ENCODE data around the gene CCDC7.
"Not testable (repeated sequence)": the region's sequence is repeated elsewhere in the genome, so short reads cannot be mapped to it uniquely, and the experiment has no call there.

The CCDC7 gene

GRCh38 chr10:32738958-32739357 is 293.0 kb downstream of the CCDC7 start:
- no peak for DNase-seq

DNA sequence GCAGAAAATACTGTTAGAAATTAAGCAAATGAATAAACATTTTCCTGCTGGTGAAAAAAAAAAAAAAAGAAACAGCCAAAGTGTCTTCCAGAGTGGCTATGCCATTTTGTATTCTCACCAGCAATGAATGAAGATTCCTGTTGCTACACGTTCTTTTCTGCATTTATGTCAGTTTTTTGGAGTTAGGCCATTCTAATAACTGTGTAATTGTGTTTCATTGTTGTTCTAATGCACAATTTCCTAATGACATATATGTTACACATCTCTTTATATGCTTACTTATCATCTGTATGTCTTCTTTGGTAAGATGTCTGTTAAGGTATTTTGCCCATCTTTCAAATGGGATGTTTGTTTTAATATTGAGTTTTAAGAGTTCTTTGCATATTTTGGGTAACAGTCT is 298.4 kb downstream of the CCDC7 start:
- no peak for DNase-seq

GRCh38 chr10:32746869-32747268 is 300.9 kb downstream of the CCDC7 start:
- DNase-seq, result no peak

DNA sequence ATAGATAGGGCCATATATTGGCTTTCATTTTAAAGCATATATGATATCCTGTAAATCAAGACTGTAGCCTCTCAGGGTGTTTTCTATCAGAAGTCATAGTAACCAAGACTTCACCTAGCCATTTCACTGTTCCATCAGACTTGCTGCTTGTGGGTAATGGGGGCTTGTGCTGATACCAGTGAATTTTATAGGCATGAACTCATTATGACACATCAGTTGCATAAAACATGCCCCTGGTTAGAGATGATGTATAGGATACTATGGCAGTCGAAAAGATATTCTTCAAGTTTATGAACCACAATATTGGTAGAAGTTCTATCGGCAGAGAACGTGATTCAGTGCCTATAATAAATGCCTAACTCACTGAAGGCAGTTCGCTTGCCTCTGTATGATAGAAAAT is 305.6 kb downstream of the CCDC7 start:
- no peak for DNase-seq

DNA sequence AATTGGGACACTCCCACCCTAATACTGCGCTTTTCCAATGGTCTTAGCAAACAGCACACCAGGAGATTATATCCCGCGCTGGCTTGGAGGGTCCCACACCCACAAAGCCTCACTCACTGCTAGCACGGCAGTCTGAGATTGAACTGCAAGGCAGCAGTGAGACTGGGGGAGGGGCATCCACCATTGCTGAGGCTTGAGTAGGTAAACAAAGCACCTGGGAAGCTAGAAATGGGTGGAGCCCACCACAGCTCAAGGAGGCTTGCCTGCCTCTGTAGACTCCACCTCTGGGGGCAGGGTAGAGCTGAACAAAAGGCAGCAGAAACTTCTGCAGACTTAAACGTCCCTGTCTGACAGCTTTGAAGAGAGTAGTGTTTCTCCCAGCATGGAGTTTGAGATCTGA is 309.0 kb downstream of the CCDC7 start:
- not testable (repeated sequence) for DNase-seq

DNA sequence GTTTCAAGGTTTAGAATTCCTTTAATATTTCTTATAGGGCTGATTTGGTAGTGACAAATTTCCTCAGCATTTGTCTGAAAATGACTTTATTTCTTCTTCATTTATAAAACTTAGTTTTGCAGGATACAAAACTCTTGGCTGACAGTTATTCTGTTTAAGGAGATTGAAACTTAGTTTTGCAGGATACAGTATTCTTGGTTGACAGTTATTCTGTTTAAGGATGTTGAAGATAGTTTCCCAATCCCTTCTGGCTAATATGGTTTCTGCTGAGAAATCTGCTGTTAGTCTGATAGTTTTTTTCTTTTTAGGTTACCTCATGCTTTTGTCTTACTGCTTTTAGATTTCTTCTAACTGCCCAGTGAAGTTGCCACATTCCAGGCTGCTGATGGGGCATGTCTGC is 325.3 kb downstream of the CCDC7 start:
- no peak for DNase-seq

DNA sequence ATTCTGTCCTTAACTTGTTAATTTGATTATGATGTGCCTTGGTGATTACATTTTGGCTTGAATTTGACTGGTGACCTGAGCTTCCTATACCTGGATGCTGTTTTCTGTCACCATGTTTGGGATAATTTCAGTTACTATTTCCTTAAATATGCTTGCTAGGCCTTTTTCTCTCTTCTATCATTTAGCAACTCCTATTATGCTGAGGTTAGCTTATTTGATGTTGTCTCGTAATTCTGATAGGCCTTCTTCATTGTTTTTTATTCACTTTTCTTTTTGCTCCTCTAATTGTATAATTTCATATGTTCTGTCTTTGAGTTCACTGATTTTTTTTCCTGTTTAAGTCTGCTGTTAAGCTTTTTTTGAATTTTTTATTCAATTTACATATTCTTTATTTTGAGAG is 327.2 kb downstream of the CCDC7 start:
- DNase-seq, result no peak

- DNase-seq, result no peak
Measured at GRCh38 chr10:32786968-32787367, 341.0 kb downstream of the CCDC7 start.

DNA sequence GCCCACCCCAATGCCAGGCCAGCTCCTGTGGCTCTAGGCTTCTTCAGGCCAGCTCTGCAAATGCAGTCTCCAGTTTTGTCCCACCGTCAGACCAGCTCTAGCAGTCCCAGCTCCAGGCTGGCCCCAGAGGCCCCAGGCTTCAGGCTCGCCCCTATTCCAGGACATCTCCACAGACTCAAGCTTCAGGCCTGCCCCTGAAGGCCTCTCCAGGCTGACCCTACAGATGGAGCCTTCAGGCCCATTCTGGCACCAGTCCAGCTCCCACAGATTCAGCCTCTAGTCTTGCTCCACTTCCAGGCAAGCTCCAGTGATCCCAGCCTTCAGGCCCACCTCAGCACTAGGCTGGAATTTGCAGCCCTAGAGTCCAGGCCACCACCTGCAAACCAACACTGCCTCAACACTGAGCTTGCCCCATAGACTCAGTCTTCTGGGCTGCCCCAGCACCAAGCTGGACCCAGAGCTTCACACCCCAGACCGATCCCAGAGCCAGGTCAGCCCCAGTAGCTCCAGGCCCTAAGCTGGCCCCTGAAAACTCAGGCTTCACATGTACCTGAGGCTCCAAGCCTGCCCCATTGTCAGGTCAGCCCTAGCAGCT is 341.8 kb downstream of the CCDC7 start:
- no peak for DNase-seq

GRCh38 chr10:32788359-32788758 is 342.4 kb downstream of the CCDC7 start:
- no peak for DNase-seq

GRCh38 chr10:32790483-32790882 is 344.5 kb downstream of the CCDC7 start:
- no peak for DNase-seq

GRCh38 chr10:32793033-32793432 is 347.1 kb downstream of the CCDC7 start:
- DNase-seq, result no peak

DNA sequence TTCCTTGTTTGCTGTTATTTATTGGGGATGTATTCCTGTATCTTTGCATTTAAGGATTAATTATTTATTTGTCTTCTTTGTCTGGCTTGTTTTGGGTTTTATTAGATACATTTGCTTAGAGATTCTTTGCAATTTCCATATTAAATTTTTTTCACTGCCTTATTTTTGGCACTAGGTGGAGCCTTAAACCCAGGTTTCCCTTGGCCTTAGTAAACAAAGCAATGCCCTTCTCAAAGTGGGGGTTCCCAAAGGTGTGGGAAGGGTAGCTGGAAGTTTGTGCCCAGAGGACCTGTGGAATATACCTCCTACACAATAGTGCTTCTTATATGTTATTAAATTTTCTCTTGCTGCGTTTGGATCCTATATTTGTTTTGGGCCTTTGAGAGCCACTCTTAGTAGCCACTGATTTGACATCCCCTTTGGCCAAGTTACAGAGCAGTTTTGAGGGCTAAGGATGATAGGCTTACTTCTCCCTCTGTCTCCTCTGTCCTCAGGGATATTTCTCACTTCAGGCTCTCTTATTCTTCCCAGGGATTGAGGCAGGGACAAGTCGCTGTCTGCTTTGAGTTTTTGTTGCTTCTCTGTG is 349.8 kb downstream of the CCDC7 start:
- DNase-seq, result peak; percentile 8

- DNase-seq, result not testable (repeated sequence)
Measured at GRCh38 chr10:32797393-32797792, 351.5 kb downstream of the CCDC7 start.

DNA sequence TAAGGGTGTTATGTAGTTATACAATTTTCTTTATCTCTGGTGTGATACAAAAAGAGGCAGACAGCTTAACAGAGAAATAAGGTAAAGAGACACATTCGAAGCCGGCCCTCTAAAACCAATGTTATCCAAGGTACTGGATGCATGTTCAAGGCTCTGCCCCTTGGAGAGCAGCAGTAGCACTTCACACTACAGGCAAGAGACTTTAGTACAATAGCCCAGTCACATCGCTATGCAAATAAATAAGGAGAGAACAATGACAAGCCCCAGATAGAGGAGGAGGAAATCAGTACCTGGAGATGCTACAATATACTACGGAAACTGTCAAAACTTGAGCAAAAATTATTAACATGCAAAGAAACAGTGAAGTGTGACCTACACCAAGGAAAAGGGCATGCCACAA is 401.0 kb downstream of the CCDC7 start:
- no peak for DNase-seq

DNA sequence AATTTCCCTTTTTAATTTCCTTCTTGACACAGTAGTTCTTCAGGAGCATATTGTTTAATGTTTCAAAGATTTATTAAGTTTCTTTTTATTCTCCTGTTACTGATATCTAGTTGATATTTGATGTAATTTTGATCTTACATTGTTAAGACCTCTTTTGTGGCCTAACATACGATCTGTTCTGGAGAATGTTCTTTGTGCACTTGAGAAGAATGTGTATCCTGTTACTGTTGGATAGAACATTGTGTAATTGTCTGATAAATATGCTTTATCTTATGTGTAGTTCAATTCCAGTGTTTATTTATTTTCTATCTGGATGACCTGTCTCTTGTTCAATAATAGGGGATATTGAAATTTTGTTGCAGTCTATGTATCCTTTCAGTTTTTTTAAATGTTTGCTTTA is 405.4 kb downstream of the CCDC7 start:
- DNase-seq, result no peak

DNA sequence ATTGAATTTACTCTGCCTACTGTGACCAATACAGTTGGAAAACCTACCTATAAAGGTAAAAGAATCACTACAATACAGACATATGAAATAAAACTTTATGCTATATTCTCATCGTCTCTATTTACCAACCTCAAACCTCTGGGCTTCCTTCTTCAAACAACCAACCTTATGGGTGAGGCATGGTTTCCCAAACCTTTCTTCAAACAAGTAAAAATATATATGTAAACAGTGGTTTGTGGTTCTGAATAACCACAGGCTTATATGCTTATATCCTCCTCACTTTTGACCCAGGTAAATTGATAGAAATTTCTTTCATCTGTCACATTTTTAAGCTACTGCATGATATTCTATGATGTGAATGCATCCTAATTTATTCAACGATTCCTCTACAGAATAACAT is 408.5 kb downstream of the CCDC7 start:
- no peak for DNase-seq

- no peak for DNase-seq
Measured at GRCh38 chr10:32865170-32865569, 419.2 kb downstream of the CCDC7 start.

GRCh38 chr10:32877915-32878314 is 432.0 kb downstream of the CCDC7 start:
- DNase-seq, result no peak

GRCh38 chr10:32878646-32879045 is 432.7 kb downstream of the CCDC7 start:
- DNase-seq, result no peak

DNA sequence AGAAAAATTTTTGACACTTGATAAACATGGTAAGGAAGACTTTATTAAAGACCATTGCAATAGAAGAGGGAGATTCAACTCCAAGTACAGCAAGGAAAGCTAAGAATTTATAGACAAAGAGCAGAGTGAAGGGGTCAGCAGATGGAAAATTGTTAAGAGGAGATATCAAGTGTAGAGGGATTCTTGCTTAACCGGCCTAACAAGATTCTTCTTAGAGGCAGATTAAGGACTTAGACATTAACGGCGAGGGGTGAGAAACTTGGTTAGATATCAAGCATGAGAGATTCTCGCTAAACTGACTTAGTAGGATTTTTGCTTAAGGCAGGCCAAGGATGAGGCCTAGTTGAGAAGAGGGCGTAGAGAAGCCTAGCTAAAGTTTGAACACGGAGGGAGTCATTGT is 436.1 kb downstream of the CCDC7 start:
- no peak for DNase-seq

GRCh38 chr10:32887481-32887880 is 441.5 kb downstream of the CCDC7 start:
- DNase-seq, result no peak

GRCh38 chr10:32888161-32888927 is 442.4 kb downstream of the CCDC7 start:
- no peak for DNase-seq

DNA sequence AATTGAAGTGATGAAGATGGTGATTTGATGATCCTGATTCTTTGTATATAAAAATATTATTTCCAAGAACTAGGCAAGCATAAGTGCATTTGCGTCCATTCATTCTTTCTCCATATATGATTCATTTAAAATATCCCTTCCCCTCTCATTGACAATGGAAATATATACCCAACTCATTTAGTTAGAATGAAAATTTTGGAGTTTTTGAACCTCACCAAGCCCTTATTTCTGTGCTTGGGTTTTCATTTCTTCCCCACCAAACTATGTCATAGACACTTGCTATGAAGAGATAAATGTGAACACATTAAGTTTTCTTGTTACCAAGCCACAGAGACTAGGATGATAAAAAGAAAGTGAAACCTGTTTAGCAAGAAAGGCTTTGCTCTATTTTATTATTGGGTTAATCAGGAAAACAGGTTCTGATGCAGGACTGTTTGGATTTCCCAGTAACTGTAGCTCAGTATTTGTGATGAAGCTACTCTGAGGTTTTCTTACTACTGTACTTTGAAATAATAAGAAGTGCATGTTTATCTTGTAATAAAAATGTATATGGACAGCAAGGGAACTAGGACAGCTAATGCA is 443.8 kb downstream of the CCDC7 start:
- DNase-seq, result no peak
